ENCODE measurements around the gene ALOX15. TPM values are rescaled to one million over a fixed set of nuclear protein-coding genes. Genes with fewer than 3 reads are reported as not detected.
"Not testable (repeated sequence)": the region's sequence is repeated elsewhere in the genome, so short reads cannot be mapped to it uniquely, and the experiment has no call there.

ALOX15 gene
- total RNA-seq, 2 experiments from 2014 or later = 0.18 to 0.25 TPM

DNA sequence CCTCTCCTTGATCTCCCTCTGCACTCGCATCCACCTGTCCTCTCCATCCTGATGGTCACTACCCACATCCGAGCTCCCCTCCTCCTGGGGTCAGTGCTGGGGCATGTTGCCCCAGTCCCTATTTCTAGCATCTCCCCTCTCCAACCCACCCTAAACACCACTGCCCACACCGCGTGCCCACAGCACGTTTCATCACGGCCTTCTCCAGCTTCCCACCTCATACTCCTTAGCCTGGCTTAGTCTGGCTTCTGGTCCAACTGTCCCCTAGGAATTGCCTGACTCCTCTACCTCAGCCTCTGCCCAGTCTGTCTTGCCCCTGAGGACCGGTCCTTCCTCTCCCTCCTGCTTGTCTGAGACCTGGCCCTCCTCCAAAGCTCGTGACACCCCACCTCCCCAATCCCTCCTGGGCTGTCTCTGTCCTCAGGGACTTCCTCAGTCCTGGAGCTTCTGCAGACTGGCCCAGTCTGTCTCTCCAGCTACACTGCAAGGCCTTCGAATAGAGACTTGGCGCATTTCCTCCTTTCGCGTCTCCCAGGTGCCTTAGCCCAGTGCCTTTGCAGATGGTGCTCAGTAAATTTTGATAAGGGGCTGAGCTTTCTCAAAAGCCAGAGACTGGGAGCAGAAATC is 4.9 kb downstream of the ALOX15 start:
- H3K27ac Mint-ChIP-seq = no peak overlapping the region
- no peaks in the 10 kb centered on the region for H3K9me3 Mint-ChIP-seq
- no peak overlapping the region for H3K4me3 Mint-ChIP-seq
- no peaks in the 10 kb centered on the region for H3K36me3 Mint-ChIP-seq
- H3K4me1 Mint-ChIP-seq = peaks cover 18% of the 10 kb centered on the region
- H3K27me3 Mint-ChIP-seq = peaks cover 69% of the 10 kb centered on the region
- DNase-seq = no peak

DNA sequence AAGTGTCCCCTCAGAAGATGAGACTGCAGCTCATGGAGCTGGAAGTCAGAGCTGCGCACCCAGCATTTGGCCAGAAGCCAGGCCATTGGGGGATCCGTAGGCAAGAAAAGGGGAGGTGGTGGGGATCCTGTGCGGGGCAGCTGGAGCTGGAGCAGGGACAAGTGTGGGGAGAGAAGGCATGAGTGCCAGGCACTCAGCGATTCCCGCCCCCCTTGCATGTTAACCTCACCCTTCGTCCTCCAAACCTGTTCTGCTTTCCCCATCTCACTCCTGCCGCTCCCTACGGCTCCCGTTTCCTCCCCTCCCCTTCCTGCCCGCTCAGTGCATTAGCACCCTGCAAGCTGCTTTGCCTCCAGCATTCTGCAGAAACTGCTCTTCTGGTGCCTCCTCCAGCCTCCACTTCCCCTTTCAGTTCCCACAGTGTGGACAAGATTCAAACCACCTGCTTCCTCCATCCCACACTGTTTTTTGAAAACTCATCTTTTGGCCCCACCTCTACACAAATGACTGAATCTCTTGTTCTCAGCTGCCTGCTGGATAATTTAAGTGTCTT is 5.6 kb downstream of the ALOX15 start:
- Mint-ChIP-seq H3K27ac (no peak overlapping the region), H3K27me3 (peaks cover 62% of the 10 kb centered on the region), H3K36me3 (no peaks in the 10 kb centered on the region), H3K4me1 (peaks cover 17% of the 10 kb centered on the region), H3K9me3 (no peaks in the 10 kb centered on the region), H3K4me3 (no peak overlapping the region)
- DNase-seq = no peak

DNA sequence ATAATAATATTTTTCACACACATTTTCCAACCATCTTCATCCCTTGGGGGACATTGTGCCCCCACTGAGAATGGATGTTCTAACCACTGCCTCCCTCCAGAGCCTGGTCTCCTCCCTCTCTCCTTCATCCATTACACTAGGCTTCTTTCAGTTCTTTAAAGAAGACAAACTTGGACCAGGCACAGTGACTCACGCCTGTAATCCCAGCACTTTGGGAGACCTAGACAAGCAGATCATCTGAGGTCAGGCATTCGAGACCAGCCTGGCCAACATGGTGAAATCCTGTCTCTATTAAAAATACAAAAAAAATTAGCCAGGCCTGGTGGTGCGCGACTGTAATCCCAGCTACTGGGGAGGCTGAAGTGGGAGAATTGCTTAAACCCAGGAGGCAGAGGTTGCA is 6.5 kb downstream of the ALOX15 start:
- no peaks in the 10 kb centered on the region for H3K9me3 Mint-ChIP-seq
- H3K27ac Mint-ChIP-seq = no peak overlapping the region
- peaks cover 17% of the 10 kb centered on the region for H3K4me1 Mint-ChIP-seq
- no peaks in the 10 kb centered on the region for H3K36me3 Mint-ChIP-seq
- H3K4me3 Mint-ChIP-seq = no peak overlapping the region
- peaks cover 55% of the 10 kb centered on the region for H3K27me3 Mint-ChIP-seq
- no peak for DNase-seq

DNA sequence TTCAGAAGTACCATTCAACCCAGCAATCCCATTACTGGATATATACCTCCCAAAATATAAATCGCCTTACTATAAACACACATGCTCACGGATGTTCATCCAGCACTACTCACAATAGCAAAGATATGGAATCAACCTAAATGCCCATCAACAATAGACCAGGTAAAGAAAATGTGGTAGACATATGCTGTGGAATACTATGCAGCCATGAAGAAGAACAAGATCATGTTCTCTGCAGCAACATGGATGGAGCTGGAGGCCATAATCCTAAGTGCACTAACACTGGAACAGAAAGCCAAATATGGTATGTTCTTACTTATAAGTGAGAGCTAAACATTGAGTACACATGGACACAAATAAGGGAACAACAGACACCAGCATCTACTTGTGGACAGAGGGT is 7.8 kb downstream of the ALOX15 start:
- peaks cover 12% of the 10 kb centered on the region for H3K4me1 Mint-ChIP-seq
- peaks cover 47% of the 10 kb centered on the region for H3K27me3 Mint-ChIP-seq
- H3K4me3 Mint-ChIP-seq = no peak overlapping the region
- H3K9me3 Mint-ChIP-seq = no peaks in the 10 kb centered on the region
- H3K27ac Mint-ChIP-seq = no peak overlapping the region
- no peak for DNase-seq
- H3K36me3 Mint-ChIP-seq = no peaks in the 10 kb centered on the region

DNA sequence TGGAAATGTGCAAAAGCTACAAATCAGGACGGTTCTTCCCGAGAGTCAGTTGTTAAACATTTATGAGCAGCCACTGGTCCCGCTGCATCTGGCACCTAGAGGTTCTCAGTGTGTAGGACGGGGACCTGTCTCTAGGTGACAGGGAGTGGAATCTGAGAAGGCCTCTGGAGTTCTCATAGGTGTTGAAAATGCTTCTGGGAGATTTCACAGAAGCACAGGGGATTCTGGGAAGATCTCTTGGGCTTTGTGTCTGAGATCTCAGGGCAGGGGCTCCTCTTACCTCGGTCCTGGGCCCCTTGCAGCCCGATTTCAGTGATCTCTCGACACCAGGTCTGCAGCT is 8.9 kb downstream of the ALOX15 start:
- Mint-ChIP-seq H3K27ac (no peak overlapping the region), H3K4me3 (no peak overlapping the region)

DNA sequence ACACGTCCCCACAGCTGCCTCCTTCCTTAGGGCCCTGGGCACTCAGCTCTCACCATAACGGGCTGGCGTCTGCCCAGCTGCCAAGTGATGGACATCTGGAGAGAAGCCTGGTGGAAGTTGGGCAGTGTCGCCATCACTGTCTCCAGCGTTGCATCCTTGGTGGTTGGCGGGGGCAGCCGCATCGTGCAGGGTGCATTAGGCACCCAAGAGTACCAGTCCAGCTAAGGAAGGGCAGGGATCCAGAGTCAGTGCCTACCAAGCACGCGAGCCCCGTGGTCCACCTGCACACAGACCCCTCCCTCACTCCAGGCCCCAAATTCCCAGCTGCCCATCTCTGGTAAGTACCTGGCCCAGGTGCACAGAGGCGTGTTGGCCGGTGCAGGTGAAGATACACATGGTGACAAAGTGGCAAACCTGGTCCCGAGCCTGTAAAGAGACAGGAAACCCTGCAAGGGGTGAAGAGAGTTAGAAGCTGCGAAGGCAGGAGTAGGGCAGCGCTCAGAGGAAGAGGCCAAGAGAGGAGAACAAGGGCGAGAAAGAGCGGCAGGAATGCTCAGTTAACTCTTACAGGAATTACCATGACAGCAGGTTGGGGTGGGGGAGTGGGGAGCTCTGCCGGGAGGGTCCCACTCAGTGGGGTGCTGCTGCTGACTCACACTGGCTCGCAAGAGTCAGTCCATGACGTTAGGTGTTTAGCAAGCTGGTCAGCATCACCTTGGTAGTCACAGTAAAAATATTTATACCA is 9.5 kb downstream of the ALOX15 start:
- H3K36me3 Mint-ChIP-seq = no peaks in the 10 kb centered on the region
- no peak overlapping the region for H3K4me3 Mint-ChIP-seq

More for the DNA sequence above, 8.9 kb downstream of the ALOX15 start:
- Mint-ChIP-seq H3K27me3 (peaks cover 39% of the 10 kb centered on the region), H3K9me3 (no peaks in the 10 kb centered on the region), H3K36me3 (no peaks in the 10 kb centered on the region), H3K4me1 (peaks cover 10% of the 10 kb centered on the region)
- DNase-seq = no peak

DNA sequence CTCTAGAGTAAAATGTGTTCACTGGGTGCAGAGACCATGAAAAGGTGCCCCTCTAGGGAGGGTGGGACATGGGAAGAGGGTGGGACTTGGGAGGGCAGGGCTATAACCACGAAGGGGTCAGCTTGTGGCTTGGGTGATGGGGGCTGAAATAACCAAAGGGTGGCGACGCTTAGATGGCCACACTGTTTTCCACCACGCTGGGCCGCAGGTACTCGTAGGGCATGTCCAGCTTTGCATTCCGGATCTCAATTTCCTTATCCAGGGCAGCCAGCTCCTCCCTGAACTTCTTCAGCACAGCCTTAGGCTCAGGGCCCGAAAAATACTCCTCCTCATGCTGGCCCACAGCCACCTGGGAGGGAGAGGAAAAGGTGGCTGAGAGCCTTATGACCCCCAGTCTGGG is 10.0 kb downstream of the ALOX15 start:
- H3K4me1 Mint-ChIP-seq = peaks cover 6% of the 10 kb centered on the region
- no peak overlapping the region for H3K4me3 Mint-ChIP-seq
- no peak for DNase-seq
- no peaks in the 10 kb centered on the region for H3K9me3 Mint-ChIP-seq
- H3K27ac Mint-ChIP-seq = no peak overlapping the region
- H3K27me3 Mint-ChIP-seq = peaks cover 36% of the 10 kb centered on the region
- H3K36me3 Mint-ChIP-seq = no peaks in the 10 kb centered on the region

More for the DNA sequence above, 9.5 kb downstream of the ALOX15 start:
- Mint-ChIP-seq H3K4me1 (peaks cover 10% of the 10 kb centered on the region), H3K9me3 (no peaks in the 10 kb centered on the region), H3K27me3 (peaks cover 39% of the 10 kb centered on the region), H3K27ac (no peak overlapping the region)
- DNase-seq = no peak

DNA sequence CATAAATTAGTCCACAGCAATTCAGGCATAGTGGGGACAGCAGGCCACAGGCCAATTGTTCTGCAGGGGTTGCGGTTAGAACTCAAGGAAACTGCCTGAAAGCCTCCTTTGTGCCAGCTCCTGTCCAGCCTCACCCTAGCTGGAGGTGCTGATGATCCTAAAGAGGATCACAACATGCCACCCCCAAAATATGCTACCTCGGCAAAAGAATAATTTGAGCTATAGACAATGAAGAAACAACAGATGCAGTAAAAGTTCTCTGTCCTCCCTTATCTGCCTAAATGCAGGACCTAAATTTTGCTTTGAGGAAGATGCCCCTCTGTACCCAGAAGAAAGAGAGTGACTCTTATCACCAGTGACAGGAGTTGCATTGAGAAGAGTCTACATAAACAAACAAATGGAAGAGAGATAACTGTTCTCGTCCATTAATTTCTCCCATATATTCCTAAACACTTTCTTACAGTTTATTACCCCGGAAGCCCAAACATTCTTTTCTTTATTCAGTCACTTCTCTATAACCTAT is 14.7 kb downstream of the ALOX15 start:
- peaks cover 18% of the 10 kb centered on the region for H3K27me3 Mint-ChIP-seq
- H3K27ac Mint-ChIP-seq = no peak overlapping the region

DNA sequence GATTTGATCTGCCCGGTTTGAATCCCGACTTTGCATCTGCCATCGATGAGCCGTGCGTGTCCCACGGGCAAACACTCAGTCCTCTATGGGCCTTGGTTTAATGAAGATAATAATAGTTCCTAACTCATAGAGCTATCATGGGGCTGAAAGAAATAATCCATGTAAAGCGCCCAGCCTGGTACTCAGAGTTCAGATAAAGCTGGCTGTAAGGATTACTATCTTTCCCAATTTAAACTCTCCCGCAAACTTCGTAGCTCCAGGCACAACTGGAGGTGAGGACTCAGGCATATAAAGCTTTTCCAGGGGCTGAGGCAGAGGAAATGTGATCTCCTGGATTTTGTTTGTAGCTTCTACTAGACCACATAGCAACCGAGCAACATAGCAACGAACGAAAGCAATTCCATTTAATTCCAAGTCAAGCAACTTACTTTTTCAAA is 16.3 kb downstream of the ALOX15 start:
- no peak overlapping the region for H3K4me3 Mint-ChIP-seq
- no peaks in the 10 kb centered on the region for H3K36me3 Mint-ChIP-seq
- H3K27ac Mint-ChIP-seq = no peak overlapping the region
- H3K9me3 Mint-ChIP-seq = no peaks in the 10 kb centered on the region
- H3K27me3 Mint-ChIP-seq = peaks cover 18% of the 10 kb centered on the region
- no peaks in the 10 kb centered on the region for H3K4me1 Mint-ChIP-seq
- no peak for DNase-seq

More for the DNA sequence above, 14.7 kb downstream of the ALOX15 start:
- Mint-ChIP-seq H3K36me3 (no peaks in the 10 kb centered on the region), H3K4me1 (no peaks in the 10 kb centered on the region), H3K4me3 (no peak overlapping the region), H3K9me3 (no peaks in the 10 kb centered on the region)
- DNase-seq = no peak

DNA sequence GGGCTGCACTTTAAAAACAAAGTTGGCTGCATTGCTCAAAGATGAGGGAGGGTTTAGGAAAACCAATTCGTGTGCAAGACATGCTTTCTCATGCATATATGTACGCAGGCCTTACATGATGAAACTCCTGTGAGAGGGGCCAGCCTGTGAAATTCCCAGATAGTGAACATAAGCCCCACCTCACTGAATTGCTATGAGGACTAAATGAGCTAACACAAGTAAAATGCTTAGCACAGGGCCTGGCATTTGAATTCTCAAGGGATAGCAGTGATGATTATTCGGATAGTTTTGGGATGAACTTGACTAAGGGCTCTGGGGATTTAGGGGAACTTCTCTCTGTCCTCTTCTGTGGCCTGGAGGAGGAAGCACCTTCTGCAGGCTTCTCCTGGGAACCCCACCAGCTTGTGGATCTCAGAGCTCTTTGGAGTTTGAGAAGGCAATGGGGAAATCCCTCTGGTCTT is 17.0 kb downstream of the ALOX15 start:
- H3K27me3 Mint-ChIP-seq = peaks cover 18% of the 10 kb centered on the region
- H3K4me1 Mint-ChIP-seq, H3K9me3 Mint-ChIP-seq, H3K36me3 Mint-ChIP-seq, H3K27ac Mint-ChIP-seq, H3K4me3 Mint-ChIP-seq, DNase-seq: not testable (repeated sequence)

DNA sequence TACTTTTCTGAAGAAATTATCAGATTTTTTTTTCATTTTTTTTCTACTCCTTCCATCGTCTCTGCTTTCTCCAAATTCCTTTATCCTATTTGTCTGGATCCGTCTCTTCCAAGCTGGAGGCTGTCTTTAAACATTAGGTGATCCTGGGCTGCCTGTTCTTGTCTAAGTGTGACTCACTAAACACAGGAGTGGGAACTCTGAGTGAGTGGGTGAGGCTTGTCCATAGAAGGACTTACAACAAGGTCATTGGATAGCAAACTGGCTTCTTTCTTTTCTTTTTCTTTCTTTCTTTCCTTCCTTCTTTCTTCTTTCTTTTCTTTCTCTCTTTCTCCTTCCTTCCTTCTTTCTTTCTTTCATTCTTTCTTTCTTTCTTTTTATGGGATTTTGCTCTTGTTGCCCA is 18.2 kb downstream of the ALOX15 start:
- H3K36me3 Mint-ChIP-seq = no peaks in the 10 kb centered on the region
- no peak overlapping the region for H3K27ac Mint-ChIP-seq
- H3K9me3 Mint-ChIP-seq = no peaks in the 10 kb centered on the region
- no peaks in the 10 kb centered on the region for H3K4me1 Mint-ChIP-seq
- H3K27me3 Mint-ChIP-seq = peaks cover 18% of the 10 kb centered on the region
- no peak overlapping the region for H3K4me3 Mint-ChIP-seq
- DNase-seq = no peak

DNA sequence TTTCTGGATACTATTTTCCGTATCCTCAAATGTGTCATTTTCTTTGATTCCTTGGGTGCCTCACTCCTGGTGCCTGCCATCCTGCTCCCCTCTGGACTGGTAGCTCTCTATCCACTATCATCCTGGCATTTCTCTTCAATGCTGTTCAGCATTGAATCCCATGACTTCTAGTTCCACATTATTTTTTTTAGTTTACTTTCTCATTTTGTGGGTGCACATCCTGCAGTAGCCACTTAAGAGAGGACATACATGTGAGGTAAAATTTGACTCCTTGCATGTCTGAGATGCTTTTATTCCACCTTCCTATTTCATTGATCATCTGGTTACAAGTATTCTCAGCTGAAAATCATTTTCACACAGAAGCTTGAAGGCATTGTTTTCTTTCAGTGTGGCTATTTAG is 19.1 kb downstream of the ALOX15 start:
- H3K4me3 Mint-ChIP-seq = no peak overlapping the region
- no peak for DNase-seq
- H3K27ac Mint-ChIP-seq = no peak overlapping the region

DNA sequence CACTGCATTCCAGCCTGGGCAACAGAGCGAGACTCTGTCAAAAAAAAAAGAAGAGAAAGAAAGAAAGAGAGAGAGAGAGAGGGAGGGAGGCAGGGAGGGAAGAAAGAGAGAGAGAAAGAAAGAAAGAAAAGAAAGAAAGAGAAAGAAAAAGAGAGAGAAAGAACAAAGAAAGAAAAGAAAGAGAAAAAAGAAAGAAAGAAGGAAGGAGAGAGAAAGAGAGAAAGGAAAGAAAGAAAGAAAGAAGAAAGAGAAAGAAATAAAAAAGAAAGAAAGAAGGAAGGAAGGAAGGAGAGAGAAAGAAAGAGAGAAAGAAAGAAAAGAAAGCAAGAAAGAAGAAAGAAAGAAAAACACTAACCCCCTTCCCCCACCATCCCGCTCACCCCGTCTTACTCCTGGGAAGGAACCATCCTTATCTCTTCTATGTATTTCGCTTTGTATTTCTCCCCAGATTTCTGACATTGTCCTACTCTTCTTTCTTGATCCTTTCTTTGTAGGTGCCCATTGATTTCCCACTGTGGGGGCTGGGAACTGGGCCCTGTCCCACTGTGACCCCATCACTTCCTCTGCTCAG is 20.9 kb downstream of the ALOX15 start:
- H3K36me3 Mint-ChIP-seq = no peaks in the 10 kb centered on the region
- H3K4me1 Mint-ChIP-seq = no peaks in the 10 kb centered on the region
- DNase-seq = no peak
- no peak overlapping the region for H3K27ac Mint-ChIP-seq
- H3K9me3 Mint-ChIP-seq = no peaks in the 10 kb centered on the region
- no peak overlapping the region for H3K4me3 Mint-ChIP-seq
- peaks cover 15% of the 10 kb centered on the region for H3K27me3 Mint-ChIP-seq

More for the DNA sequence above, 19.1 kb downstream of the ALOX15 start:
- Mint-ChIP-seq H3K36me3 (no peaks in the 10 kb centered on the region), H3K27me3 (peaks cover 16% of the 10 kb centered on the region), H3K4me1 (no peaks in the 10 kb centered on the region), H3K9me3 (no peaks in the 10 kb centered on the region)

DNA sequence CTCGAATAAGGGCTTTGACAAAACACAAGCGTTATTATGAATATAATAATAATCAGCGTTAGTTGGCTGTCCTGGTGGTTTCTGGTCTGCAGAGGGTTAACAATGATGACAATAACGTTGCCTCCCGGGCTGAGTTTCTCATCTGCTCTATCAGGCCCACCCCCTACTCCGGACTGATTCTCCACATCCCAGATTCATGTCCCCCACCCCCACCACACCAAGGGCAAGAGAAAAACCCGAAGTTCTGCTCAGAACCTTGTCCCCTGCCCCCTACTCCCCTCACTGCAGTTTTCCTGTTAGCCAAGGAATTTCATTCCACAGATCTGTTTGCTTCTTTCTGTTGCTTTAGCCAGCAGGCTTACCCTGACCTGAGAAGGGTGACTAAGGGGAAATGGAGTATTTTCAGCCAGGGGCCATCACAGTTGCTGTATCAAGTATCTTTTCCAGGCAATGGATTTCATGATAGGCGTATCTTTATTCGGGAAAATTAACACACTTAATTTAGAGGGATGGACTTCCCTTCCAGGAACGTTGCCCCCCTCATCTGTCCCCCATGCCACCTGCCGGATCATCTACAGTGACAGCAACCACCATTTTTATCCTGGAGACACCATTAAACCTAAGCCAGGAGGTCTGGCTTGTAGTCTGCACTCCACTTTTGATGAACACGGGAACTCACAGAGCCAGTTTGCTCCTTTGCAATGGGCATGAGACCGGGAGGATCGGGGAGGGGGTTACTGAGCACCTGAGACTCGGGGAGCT is 23.7 kb downstream of the ALOX15 start:
- Mint-ChIP-seq H3K4me3 (no peak overlapping the region), H3K4me1 (no peaks in the 10 kb centered on the region)

DNA sequence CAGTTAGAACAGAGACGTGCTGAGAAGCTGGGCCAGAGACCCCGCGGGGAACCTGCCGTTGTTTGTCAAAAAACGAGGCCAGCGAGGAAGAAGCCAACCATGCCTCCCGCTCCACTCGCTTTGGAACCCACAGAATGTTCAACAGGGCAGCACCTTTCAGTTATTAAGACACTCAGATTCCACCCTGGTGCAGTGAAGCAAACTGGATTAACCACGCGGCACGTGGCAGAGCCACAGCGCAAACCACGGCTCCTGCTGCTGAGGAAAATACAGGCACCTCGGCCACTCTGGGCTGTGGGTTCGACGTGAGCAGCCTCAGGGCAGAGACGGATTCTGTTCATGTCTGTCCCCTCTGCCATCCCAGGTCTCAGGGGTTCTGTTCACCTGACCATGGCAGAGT is 24.4 kb downstream of the ALOX15 start:
- no peak for DNase-seq
- Mint-ChIP-seq H3K36me3 (no peaks in the 10 kb centered on the region), H3K4me3 (no peak overlapping the region), H3K9me3 (no peaks in the 10 kb centered on the region), H3K27ac (no peak overlapping the region), H3K4me1 (no peaks in the 10 kb centered on the region), H3K27me3 (peaks cover 11% of the 10 kb centered on the region)

More for the DNA sequence above, 23.7 kb downstream of the ALOX15 start:
- no peak for DNase-seq
- H3K9me3 Mint-ChIP-seq = no peaks in the 10 kb centered on the region
- no peak overlapping the region for H3K27ac Mint-ChIP-seq
- H3K27me3 Mint-ChIP-seq = peaks cover 11% of the 10 kb centered on the region
- no peaks in the 10 kb centered on the region for H3K36me3 Mint-ChIP-seq

Measured in activated naive CD8-positive, alpha-beta T cell treated with anti-CD3 and anti-CD28 coated beads for 36 hours (primary cell).